ENCODE results near the gene CPM.

DNA sequence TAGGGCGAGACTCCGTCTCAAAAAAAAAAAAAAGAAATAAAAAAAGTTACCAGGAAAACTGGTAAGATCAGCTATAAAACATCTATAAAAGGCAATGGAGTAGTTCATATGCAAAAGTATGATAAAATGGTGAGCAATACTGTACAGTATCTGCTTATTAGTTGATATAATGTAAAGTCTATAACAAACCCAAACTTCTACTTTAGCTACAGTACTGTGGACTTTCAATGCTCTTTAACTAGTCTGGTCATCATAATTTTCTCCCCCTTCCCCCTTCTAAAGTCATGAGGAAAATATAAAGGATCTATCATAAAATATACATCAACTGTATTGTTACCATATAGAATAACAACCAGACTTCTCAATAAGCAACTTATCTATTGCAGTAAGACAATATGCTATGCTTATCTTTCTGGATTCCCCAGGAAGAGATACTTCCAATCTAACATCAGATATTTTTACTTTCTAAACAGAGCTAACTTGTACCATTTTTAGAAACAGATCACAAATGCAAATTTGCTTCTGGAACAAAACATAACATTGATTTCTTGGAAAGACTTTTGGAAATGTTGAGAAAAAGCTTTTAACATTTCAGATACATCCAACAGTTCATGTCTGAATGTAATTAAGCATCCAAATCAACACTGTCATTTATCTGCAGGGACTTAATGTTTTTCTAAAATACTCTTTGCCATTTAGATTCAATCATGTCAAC is 81.2 kb downstream of the CPM start:
- TF ChIP-seq, protein P1, sequence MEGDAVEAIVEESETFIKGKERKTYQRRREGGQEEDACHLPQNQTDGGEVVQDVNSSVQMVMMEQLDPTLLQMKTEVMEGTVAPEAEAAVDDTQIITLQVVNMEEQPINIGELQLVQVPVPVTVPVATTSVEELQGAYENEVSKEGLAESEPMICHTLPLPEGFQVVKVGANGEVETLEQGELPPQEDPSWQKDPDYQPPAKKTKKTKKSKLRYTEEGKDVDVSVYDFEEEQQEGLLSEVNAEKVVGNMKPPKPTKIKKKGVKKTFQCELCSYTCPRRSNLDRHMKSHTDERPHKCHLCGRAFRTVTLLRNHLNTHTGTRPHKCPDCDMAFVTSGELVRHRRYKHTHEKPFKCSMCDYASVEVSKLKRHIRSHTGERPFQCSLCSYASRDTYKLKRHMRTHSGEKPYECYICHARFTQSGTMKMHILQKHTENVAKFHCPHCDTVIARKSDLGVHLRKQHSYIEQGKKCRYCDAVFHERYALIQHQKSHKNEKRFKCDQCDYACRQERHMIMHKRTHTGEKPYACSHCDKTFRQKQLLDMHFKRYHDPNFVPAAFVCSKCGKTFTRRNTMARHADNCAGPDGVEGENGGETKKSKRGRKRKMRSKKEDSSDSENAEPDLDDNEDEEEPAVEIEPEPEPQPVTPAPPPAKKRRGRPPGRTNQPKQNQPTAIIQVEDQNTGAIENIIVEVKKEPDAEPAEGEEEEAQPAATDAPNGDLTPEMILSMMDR (IDR thresholded peaks at IDR 0.05; ENCODE audit: low read length), result no peak
- TF ChIP-seq EZH2phosphoT487 (IDR thresholded peaks at IDR 0.05; ENCODE audit: low read length) (no peak), EZH2 (optimal IDR thresholded peaks at IDR 0.05; ENCODE audit: low read depth, low read length) (no peak)

Measured in MM.1S (cell line).